Measurements from ENCODE around the gene CD47. TPM values are rescaled to one million over a fixed set of nuclear protein-coding genes. Genes with fewer than 3 reads are reported as not detected.

The CD47 gene
- total RNA-seq, 2 experiments from 2014 or later = 136 to 137 TPM

DNA sequence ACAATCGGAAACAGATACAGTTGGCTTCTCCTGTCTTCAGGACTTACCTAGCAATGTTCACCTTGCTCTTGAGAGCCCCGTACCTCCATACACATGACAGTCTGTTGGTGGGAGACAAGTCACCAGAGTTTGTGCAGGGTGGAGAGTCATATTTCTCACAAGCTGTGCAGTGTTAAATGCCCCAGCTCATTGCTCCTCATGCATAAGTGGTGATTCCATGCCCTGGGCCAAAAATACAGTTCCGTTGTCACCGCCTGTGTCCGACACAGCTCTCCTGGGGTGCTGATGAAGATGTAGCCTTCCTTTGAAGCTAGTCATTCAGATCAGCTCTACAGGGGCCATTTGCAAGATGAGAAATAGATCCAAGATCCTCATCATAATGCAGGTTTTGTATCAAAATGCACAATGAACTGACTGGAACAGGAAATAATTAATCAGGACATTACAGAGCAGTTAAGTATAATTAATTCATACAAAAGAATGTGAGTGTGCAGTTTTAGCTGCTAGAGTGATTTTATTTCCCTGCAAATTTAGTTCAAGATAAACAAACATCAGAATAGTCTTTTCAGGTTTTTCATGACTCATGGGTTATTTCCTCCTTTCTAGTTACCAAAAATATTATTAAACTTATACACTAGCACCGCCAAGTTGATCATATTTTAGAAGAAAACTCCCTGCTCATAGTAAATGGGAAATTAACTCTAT, 66.5 kb downstream of the CD47 start:
- CTCF ChIA-PET = interaction anchor here (0.9 to 1.3 kb wide), 2 partner anchors 86 to 96 kb away, joined by 3 read pairs; no protein-coding TSS in a partner anchor
- POLR2A ChIA-PET = no interaction called here
- H3K36me3 Mint-ChIP-seq (ENCODE audit: low read depth) = peaks cover 18% of the 10 kb centered on the region
- H3K4me3 Mint-ChIP-seq = no peak overlapping the region
- H3K4me1 Mint-ChIP-seq (ENCODE audit: low read depth) = peaks cover 10% of the 10 kb centered on the region
- no peak overlapping the region for H3K27ac Mint-ChIP-seq
- DNase-seq = no peak
- ATAC-seq = no peak
- H3K9me3 Mint-ChIP-seq (ENCODE audit: insufficient read depth) = peaks cover 9% of the 10 kb centered on the region
- no peaks in the 10 kb centered on the region for H3K27me3 Mint-ChIP-seq (ENCODE audit: low read depth)

DNA sequence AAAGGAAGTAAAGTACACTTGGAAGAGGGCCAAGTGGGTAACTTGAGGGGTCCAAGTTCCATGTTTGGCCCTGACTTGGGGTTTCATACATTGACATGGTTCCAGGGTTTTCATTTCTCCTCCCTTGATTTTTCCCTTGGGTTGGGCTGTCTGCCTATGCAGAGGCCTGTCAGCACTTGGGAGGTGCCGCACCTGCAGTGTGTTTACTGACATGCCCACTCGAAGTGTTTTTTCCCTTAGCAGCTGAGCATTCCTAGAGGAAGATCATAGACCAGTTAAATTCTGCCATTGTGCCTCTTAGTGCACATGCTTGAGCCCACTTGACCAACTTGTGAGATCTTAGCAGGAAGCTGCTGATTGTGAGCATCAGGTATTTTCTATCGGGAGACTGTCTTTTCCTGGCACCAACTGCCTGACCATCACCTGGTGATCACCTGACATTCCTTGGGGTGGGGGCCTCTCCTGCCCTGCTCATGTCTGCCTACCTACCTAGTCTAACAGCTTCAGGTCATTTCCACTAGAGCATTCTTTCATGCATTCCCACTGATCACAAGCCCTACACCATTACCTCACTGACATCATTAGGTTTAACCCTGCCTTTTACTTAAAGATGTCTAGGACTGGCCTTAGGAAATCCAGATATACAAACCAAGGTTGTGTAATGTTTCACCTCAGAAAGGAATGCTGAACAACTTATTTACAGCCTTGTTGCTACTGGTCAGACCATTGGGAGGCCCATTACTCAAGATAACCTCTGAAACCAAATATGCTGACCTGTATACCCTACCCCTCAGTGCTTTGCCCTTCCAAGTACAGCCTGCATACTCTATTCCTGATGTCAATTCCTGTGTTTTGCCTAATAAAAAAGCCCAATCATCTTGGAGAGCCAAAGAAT, 68.3 kb downstream of the CD47 start:
- peaks cover 7% of the 10 kb centered on the region for H3K9me3 Mint-ChIP-seq (ENCODE audit: insufficient read depth)
- ChIA-PET POLR2A (no interaction called here), CTCF (no interaction called here)
- no peak overlapping the region for H3K27ac Mint-ChIP-seq
- H3K4me3 Mint-ChIP-seq = no peak overlapping the region
- peaks cover 9% of the 10 kb centered on the region for H3K4me1 Mint-ChIP-seq (ENCODE audit: low read depth)
- peaks cover 10% of the 10 kb centered on the region for H3K36me3 Mint-ChIP-seq (ENCODE audit: low read depth)
- DNase-seq (no peak), ATAC-seq (no peak)
- H3K27me3 Mint-ChIP-seq (ENCODE audit: low read depth) = peaks cover 10% of the 10 kb centered on the region

DNA sequence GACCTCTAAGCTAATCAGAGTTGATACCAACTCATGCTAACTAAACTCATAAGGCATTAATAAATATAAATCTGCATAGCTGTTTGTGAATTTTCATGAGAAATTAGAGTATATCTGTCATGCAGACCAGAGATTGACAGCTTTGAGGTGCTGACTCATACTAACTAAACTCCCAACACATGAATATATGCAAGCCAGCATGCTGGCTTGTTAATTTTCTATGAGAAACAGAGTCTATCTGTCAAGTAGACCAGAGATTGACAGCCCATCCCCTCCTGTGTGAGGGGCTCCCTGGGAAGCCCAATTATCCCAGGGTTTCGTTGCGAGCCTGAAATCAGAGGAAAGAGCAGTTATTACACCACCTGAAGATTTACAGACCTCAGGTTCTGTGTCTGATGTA, 69.3 kb downstream of the CD47 start:
- Mint-ChIP-seq H3K36me3 (ENCODE audit: low read depth) (peaks cover 3% of the 10 kb centered on the region), H3K9me3 (ENCODE audit: insufficient read depth) (no peaks in the 10 kb centered on the region), H3K4me3 (no peak overlapping the region), H3K4me1 (ENCODE audit: low read depth) (peaks cover 1% of the 10 kb centered on the region), H3K27ac (no peak overlapping the region), H3K27me3 (ENCODE audit: low read depth) (peaks cover 12% of the 10 kb centered on the region)
- POLR2A ChIA-PET = no interaction called here
- DNase-seq (no peak), ATAC-seq (no peak)
- CTCF ChIA-PET = no interaction called here

DNA sequence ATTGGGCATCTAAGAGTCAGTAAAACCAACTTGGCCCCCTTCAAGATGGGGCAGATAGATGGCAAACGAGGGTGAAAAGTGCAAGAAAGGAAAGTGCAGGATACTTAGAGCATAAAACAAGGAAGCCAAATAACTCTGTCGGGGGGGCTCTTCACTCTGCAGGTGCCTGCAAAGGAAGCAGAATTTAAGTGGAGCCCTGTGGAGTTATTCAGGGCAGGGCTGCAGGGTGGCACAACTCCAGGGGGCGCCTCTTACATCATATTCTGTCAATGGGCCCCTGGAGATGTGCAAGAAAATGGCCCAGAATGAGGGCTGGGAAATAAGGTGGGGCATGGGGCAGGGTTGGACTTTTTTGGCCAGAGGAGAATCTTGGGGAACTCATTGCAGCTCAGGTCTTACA, 69.7 kb downstream of the CD47 start:
- Mint-ChIP-seq H3K4me1 (ENCODE audit: low read depth) (no peaks in the 10 kb centered on the region), H3K4me3 (no peak overlapping the region), H3K27me3 (ENCODE audit: low read depth) (peaks cover 13% of the 10 kb centered on the region), H3K27ac (no peak overlapping the region), H3K9me3 (ENCODE audit: insufficient read depth) (no peaks in the 10 kb centered on the region), H3K36me3 (ENCODE audit: low read depth) (peaks cover 3% of the 10 kb centered on the region)
- ChIA-PET POLR2A (no interaction called here), CTCF (no interaction called here)
- DNase-seq (no peak), ATAC-seq (no peak)

DNA sequence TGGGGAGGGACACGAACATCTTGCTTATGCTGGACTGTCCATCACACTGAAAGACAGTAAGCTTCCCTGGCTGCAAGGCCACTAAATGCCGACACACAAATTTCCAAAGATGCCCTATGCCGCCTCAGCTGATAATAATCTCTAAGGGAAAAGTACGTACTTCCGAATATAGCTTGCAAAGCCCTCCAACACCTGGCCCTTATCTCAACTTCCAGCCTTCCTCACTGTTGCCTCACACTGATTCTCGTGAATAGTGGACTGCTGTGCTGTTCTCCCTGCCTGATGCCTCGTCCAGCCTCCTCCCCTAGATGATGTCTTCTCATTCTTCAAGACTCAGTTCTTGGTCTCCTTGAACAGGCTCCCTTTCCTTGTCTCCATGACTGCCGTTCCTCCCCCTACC, 72.3 kb downstream of the CD47 start:
- H3K4me1 Mint-ChIP-seq (ENCODE audit: low read depth) = no peaks in the 10 kb centered on the region
- no peaks in the 10 kb centered on the region for H3K9me3 Mint-ChIP-seq (ENCODE audit: insufficient read depth)
- ATAC-seq = no peak
- POLR2A ChIA-PET = no interaction called here
- H3K27me3 Mint-ChIP-seq (ENCODE audit: low read depth) = peaks cover 13% of the 10 kb centered on the region
- H3K4me3 Mint-ChIP-seq = no peak overlapping the region
- no peak overlapping the region for H3K27ac Mint-ChIP-seq
- CTCF ChIA-PET = no interaction called here
- DNase-seq = no peak
- H3K36me3 Mint-ChIP-seq (ENCODE audit: low read depth) = no peaks in the 10 kb centered on the region

DNA sequence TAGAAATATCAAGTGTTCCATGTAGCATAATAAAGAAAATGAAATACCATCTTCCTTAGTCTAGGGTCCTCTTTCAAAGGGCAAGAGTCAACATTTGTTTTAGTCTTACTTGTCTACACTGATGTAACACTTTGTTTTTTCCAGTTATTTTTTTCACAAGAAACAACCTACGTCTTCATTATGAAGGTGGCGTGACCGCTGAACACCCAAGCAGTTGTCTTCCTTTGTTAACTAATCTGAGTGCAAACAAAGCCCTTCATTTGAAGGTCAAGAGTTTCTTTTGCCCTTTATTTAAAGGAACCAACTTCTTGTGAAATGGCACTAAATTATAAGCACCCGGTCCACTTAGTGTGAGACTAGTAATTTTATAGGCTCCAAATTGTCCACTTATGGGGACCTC, 73.2 kb downstream of the CD47 start:
- H3K9me3 Mint-ChIP-seq (ENCODE audit: insufficient read depth) = no peaks in the 10 kb centered on the region
- no peak overlapping the region for H3K4me3 Mint-ChIP-seq
- H3K27ac Mint-ChIP-seq = no peak overlapping the region
- POLR2A ChIA-PET = interaction anchor here (1.5 kb wide), 1 partner anchor 13 kb away, joined by 3 read pairs; no protein-coding TSS in a partner anchor
- H3K4me1 Mint-ChIP-seq (ENCODE audit: low read depth) = no peaks in the 10 kb centered on the region
- DNase-seq (no peak), ATAC-seq (no peak)
- H3K27me3 Mint-ChIP-seq (ENCODE audit: low read depth) = peaks cover 13% of the 10 kb centered on the region
- CTCF ChIA-PET = no interaction called here
- no peaks in the 10 kb centered on the region for H3K36me3 Mint-ChIP-seq (ENCODE audit: low read depth)

DNA sequence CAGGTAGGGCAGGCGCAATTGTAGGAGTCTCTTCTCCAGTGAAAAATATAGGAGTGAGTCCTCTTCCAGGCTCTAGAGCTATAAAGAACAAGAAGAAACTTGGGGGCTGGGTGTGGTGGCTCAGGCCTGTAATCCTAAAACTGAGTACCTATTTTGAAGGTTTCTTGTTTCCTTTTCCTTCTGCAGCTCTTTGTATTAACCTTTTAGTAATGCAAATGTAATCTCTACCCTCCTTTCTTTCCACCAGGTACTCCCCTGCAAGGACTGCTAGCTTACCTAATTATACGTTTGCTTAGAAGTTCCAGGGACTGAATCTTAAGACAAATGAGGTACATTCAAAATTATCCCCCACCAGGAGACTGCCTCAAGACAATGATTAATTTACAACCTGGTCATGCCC, 75.9 kb downstream of the CD47 start:
- ATAC-seq (no peak), DNase-seq (no peak)
- Mint-ChIP-seq H3K4me1 (ENCODE audit: low read depth) (peaks cover 8% of the 10 kb centered on the region), H3K27ac (no peak overlapping the region), H3K4me3 (no peak overlapping the region), H3K9me3 (ENCODE audit: insufficient read depth) (no peaks in the 10 kb centered on the region), H3K27me3 (ENCODE audit: low read depth) (peaks cover 13% of the 10 kb centered on the region), H3K36me3 (ENCODE audit: low read depth) (no peaks in the 10 kb centered on the region)
- POLR2A ChIA-PET = no interaction called here
- CTCF ChIA-PET = interaction anchor here (0.7 to 2.2 kb wide), 3 partner anchors 20 to 87 kb away, joined by 3 to 6 read pairs (median 3); no protein-coding TSS in a partner anchor

DNA sequence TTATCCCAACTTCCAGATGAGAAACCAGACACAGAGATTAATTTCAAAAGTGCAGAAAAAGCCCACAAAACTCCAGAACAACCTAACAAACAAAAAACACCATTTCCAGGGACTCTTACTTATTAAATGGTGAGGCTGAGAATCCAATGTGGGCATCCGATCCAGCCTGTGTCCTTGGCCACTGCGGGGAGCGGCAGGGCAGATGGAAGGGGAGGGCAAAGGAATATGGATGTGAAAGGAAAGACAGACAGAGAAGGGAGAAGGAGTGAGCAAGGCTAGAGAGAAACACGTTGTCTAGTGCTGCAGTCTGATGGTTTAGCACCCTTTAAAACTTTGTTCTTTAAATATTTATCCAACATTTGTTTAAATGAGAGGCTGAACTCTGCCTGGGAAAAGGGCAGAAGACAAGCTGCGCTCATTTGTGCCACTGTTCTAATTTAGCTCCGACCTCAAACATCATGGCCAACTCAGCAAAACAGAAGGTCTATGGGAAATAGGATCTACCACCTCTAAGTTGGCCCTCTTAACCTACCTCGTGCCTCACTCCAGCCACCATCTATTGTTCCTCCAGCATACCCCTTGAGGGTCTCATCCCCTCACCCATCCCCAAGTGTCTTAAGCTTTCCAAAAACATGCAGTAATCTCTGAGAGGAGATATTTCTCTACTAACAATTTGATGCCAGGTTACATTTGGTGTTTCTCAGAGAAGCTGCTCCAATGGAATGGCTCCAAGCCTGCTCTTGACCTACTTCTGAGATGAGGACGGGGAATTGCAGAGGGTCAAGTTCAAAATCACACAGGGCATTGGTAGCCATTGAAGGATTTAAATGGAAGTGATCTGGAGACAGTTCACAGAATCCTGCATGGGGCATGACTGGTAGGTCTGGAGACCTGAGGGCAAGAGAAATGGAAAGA, 77.4 kb downstream of the CD47 start:
- ChIA-PET CTCF (interaction anchor here (1.5 kb wide), 1 partner anchor 62 kb away, joined by 3 read pairs; no protein-coding TSS in a partner anchor), POLR2A (no interaction called here)
- Mint-ChIP-seq H3K27ac (no peak overlapping the region), H3K4me1 (ENCODE audit: low read depth) (peaks cover 8% of the 10 kb centered on the region), H3K36me3 (ENCODE audit: low read depth) (no peaks in the 10 kb centered on the region), H3K27me3 (ENCODE audit: low read depth) (peaks cover 8% of the 10 kb centered on the region), H3K9me3 (ENCODE audit: insufficient read depth) (no peaks in the 10 kb centered on the region), H3K4me3 (no peak overlapping the region)
- ATAC-seq (no peak), DNase-seq (no peak)

DNA sequence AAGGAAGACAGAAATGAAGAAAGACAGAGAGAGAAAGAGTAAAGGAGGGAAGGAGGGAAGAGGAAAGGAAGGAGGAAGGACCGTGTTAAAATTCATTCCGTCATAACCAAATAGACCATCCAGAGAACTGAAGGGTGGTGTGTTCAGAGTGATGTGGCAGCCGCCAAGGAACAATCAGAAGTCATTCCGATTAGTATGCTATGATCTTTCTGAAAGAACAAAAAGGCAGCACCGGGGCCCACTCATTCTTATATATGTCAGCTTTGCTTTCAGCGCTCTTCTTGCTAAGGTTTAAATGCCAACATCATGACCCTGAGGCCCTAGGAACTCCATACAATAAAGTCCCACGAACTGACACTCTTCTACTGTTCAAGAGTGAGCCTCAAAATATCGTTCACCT, 78.5 kb downstream of the CD47 start:
- ChIA-PET POLR2A (no interaction called here), CTCF (no interaction called here)
- H3K36me3 Mint-ChIP-seq (ENCODE audit: low read depth) = no peaks in the 10 kb centered on the region
- H3K9me3 Mint-ChIP-seq (ENCODE audit: insufficient read depth) = no peaks in the 10 kb centered on the region
- peaks cover 4% of the 10 kb centered on the region for H3K27me3 Mint-ChIP-seq (ENCODE audit: low read depth)
- H3K4me1 Mint-ChIP-seq (ENCODE audit: low read depth) = peaks cover 8% of the 10 kb centered on the region
- H3K27ac Mint-ChIP-seq = no peak overlapping the region
- no peak overlapping the region for H3K4me3 Mint-ChIP-seq
- ATAC-seq (no peak), DNase-seq (no peak)

DNA sequence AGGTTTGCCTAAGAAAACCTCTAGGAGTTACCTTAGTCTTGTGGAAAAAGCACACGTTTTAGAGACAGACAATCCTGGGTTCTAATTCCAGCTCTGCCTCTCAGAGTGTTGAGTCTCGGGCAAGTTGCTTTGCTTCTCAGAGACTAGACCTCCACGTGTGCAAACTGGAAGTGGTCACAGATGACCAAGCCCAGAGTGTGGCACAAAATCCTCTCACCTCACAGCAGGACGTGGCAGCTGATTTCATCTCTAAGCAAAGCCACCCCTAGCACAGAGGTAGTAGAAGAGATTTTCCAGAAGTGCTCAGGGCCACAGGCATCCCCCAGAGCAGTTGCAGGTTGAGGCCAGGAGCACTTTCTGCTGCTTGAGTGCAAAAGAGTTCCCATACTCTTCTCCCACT, 79.2 kb downstream of the CD47 start:
- no peaks in the 10 kb centered on the region for H3K9me3 Mint-ChIP-seq (ENCODE audit: insufficient read depth)
- CTCF ChIA-PET = no interaction called here
- ATAC-seq (no peak), DNase-seq (no peak)
- H3K4me3 Mint-ChIP-seq = no peak overlapping the region
- no peaks in the 10 kb centered on the region for H3K36me3 Mint-ChIP-seq (ENCODE audit: low read depth)
- peaks cover 8% of the 10 kb centered on the region for H3K4me1 Mint-ChIP-seq (ENCODE audit: low read depth)
- POLR2A ChIA-PET = no interaction called here
- peaks cover 3% of the 10 kb centered on the region for H3K27me3 Mint-ChIP-seq (ENCODE audit: low read depth)
- no peak overlapping the region for H3K27ac Mint-ChIP-seq

DNA sequence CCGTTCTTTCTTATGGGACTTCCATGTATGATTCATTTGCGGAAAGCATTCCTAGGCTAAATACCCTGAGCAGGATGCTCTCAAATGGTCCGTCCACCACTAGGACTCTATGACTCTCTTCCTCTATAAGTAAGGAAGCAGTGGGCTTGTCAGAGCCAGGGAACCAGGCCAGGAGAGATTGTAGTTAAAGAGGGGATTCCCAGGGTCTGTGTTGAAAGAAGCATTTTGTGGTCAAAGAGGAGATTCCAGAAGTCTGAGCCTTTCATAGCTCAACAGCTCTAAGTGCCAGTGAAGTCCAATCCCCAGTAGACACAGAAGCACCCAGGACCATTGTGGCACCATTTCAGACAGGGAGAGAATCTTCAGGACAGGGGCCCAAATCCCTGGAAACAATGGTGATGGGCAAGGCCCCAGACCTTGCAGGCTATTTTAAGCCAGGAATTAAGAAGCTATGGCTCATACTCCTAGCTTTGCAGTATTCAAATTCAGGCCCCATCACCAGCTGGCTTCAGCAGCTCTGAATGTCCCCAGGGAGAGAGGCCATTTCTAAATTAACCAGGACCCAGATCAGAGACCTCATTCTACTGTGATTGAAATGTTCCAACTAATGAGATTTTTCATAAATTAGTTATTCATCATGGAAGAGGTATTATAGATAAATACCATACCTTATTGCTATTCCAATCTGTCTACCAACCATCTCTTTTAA, 81.7 kb downstream of the CD47 start:
- Mint-ChIP-seq H3K9me3 (ENCODE audit: insufficient read depth) (no peaks in the 10 kb centered on the region), H3K27ac (no peak overlapping the region), H3K36me3 (ENCODE audit: low read depth) (no peaks in the 10 kb centered on the region), H3K27me3 (ENCODE audit: low read depth) (peaks cover 5% of the 10 kb centered on the region), H3K4me3 (no peak overlapping the region), H3K4me1 (ENCODE audit: low read depth) (peaks cover 13% of the 10 kb centered on the region)
- ChIA-PET POLR2A (no interaction called here), CTCF (interaction anchor here (1.3 kb wide), 1 partner anchor 13 kb away, joined by 3 read pairs; no protein-coding TSS in a partner anchor)
- ATAC-seq (no peak), DNase-seq (no peak)
